Esophagus squamous epithelium (tissue), 4 donors: ENCODE measurements around the gene BEX2.

Experiments used
- CTCF ChIP-seq, 6 experiments: fragments of 450-650 bp in 4 of 6; fragments of 200-600 bp in 2 of 6; sonication (generic) in 2 of 6; IDR thresholded peaks; one replicate each; pipeline ENCODE4 v1.5.1; 2016 to 2019; ENCODE audit warnings: antibody characterized with exemption in 6 of 6, mild to moderate bottlenecking in 4 of 6, moderate library complexity in 4 of 6
- POLR2A ChIP-seq, 4 donors: fragments of 450-650 bp; IDR thresholded peaks; one replicate each; pipeline ENCODE4 v1.6.1; 2017; ENCODE audit warnings: antibody characterized with exemption in 4 of 4, mild to moderate bottlenecking in 4 of 4, moderate library complexity in 3 of 4

DNA sequence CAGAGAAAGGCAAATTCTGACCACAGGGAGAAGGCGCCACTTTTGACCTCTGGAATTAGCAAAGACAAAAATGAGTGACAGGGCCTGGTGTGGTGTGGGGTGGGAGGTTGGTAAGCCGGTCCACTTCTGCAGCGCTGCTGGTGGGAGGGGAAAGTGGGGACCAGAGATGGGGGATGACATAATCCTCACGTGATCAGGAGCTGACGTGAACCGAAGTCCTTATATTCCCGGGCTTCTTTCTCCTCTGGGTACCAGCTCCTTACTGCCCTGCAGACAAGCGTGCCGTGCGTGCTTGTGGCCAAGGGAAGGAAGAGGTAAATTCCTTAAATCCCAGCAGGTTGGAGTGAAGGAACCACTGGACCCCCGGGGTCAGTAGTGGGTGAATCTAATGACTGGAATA, 19.2 kb upstream of the BEX2 start, which contains the start of gene TCEAL7:
- TF ChIP-seq CTCF (IDR thresholded peaks at IDR 0.05) (no peak), POLR2A (IDR thresholded peaks at IDR 0.05) (no peak)
